Neural progenitor cell (in vitro differentiated cells): ENCODE data around the gene SND1. TPM values are rescaled to one million over a fixed set of nuclear protein-coding genes. Genes with fewer than 3 reads are reported as not detected.
A peak's percentile ranks its signal among the peaks of the same experiment; 100 is the strongest.
"Not testable (repeated sequence)": the region's sequence is repeated elsewhere in the genome, so short reads cannot be mapped to it uniquely, and the experiment has no call there.

Experiments used
- DNase-seq: peaks from one replicate; pipeline ENCODE4 v3.0.0-alpha.2; 2016; ENCODE audit warnings: low spot score
- H2AFZ ChIP-seq: fragments of 200-600 bp; sonication (generic); replicated peaks from 2 replicates; pipeline ENCODE4 v1.6.1; 2016; ENCODE audit warnings: antibody characterized with exemption
- H3F3A ChIP-seq: fragments of 200-600 bp; sonication (generic); 2 replicates; pipeline ENCODE4 v1.6.1; 2016; ENCODE audit warnings: antibody characterized with exemption, low read depth
- H3K27ac ChIP-seq: fragments of 200-600 bp; sonication (generic); 2 replicates; pipeline ENCODE4 v1.5.1; 2016; ENCODE audit warnings: mild to moderate bottlenecking
- H3K27me3 ChIP-seq: fragments of 200-600 bp; sonication (generic); 2 replicates; pipeline ENCODE4 v1.6.1; 2016; ENCODE audit warnings: mild to moderate bottlenecking, moderate library complexity
- H3K36me3 ChIP-seq: fragments of 200-600 bp; sonication (generic); 2 replicates; pipeline ENCODE4 v1.5.1; 2016
- H3K4me1 ChIP-seq: fragments of 200-600 bp; sonication (generic); 2 replicates; pipeline ENCODE4 v1.6.1; 2016; ENCODE audit warnings: mixed run types
- H3K4me2 ChIP-seq: fragments of 200-600 bp; sonication (generic); 2 replicates; pipeline ENCODE4 v1.6.1; 2016
- H3K4me3 ChIP-seq: fragments of 200-600 bp; sonication (generic); 2 replicates; pipeline ENCODE4 v1.5.1; 2016
- H3K79me2 ChIP-seq: fragments of 200-600 bp; sonication (generic); 2 replicates; pipeline ENCODE4 v1.6.1; 2016; ENCODE audit warnings: low read depth
- H3K9ac ChIP-seq: fragments of 200-600 bp; sonication (generic); 2 replicates; pipeline ENCODE4 v1.6.1; 2016
- H3K9me3 ChIP-seq: fragments of 200-600 bp; sonication (generic); 2 replicates; pipeline ENCODE4 v1.5.1; 2016; ENCODE audit warnings: low read depth
- H4K20me1 ChIP-seq: fragments of 200-600 bp; sonication (generic); 2 replicates; pipeline ENCODE4 v1.6.1; 2016; ENCODE audit warnings: low read depth
- H3K27ac Mint-ChIP-seq: 3 replicates; pipeline ENCODE4 v1.8.0; 2021; ENCODE audit warnings: mixed read lengths
- H3K27me3 Mint-ChIP-seq: 2 replicates; pipeline ENCODE4 v1.8.0; 2022; ENCODE audit warnings: low read depth, mild to moderate bottlenecking, inconsistent platforms, moderate library complexity, mixed read lengths; ENCODE audit not compliant: insufficient read depth
- H3K36me3 Mint-ChIP-seq: 3 replicates; pipeline ENCODE4 v1.8.0; 2021; ENCODE audit warnings: mixed read lengths
- H3K4me1 Mint-ChIP-seq: 3 replicates; pipeline ENCODE4 v1.8.0; 2021; ENCODE audit warnings: mixed read lengths
- H3K4me3 Mint-ChIP-seq: 3 replicates; pipeline ENCODE4 v1.8.0; 2021; ENCODE audit warnings: mild to moderate bottlenecking, moderate library complexity, mixed read lengths
- H3K9me3 Mint-ChIP-seq: 3 replicates; pipeline ENCODE4 v1.8.0; 2020; ENCODE audit warnings: mixed read lengths
- EZH2 ChIP-seq: fragments of 200-600 bp; sonication (generic); IDR thresholded peaks from 2 replicates; pipeline ENCODE4 v1.6.1; 2017; ENCODE audit warnings: antibody characterized with exemption, mild to moderate bottlenecking, moderate library complexity
- EZH2phosphoT487 ChIP-seq: fragments of 200-600 bp; sonication (generic); IDR thresholded peaks from 2 replicates; pipeline ENCODE4 v1.6.1; 2017; ENCODE audit warnings: antibody characterized with exemption
- total RNA-seq: library from RNA; depleted of rRNA; stranded (reverse); fragments of >200 nt; gene quantifications from 2 replicates; pipeline ENCODE4 v1.2.3, GENCODE V29; 2015; ENCODE audit warnings: low replicate concordance
- TF ChIP-seq, protein P1 (sequence below): fragments of 200-600 bp; sonication (generic); IDR thresholded peaks from 2 replicates; pipeline ENCODE4 v1.5.1; 2017; ENCODE audit warnings: antibody characterized with exemption, mild to moderate bottlenecking

Gene SND1
- total RNA-seq, 1 donor from 2014 or later, result 154 TPM

DNA sequence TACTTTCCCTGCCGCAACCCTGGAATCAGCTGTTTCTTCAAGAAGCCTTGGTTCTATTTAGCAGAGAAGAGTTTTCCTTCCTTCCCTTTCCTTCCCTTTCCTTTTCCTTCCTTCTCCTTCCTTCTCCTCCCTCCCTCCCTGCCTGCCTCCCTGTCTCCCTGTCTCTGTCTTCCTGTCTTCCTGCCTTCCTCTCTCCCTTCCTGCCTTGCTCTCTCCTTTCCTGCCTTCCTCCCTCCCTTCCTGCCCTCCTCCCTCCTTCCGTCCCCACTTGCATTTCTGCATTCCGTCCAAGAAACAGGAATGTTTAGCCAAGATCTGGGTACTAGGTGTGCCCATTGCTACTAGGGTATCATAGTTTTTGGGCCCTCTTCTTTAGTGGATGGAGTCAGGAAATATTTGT, 21.9 kb downstream of the SND1 start:
- no peaks in the 10 kb centered on the region for H3K9me3 Mint-ChIP-seq
- peaks cover 22% of the 10 kb centered on the region for H3K36me3 Mint-ChIP-seq
- TF ChIP-seq EZH2phosphoT487, result no peak
- TF ChIP-seq, protein P1, sequence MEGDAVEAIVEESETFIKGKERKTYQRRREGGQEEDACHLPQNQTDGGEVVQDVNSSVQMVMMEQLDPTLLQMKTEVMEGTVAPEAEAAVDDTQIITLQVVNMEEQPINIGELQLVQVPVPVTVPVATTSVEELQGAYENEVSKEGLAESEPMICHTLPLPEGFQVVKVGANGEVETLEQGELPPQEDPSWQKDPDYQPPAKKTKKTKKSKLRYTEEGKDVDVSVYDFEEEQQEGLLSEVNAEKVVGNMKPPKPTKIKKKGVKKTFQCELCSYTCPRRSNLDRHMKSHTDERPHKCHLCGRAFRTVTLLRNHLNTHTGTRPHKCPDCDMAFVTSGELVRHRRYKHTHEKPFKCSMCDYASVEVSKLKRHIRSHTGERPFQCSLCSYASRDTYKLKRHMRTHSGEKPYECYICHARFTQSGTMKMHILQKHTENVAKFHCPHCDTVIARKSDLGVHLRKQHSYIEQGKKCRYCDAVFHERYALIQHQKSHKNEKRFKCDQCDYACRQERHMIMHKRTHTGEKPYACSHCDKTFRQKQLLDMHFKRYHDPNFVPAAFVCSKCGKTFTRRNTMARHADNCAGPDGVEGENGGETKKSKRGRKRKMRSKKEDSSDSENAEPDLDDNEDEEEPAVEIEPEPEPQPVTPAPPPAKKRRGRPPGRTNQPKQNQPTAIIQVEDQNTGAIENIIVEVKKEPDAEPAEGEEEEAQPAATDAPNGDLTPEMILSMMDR, result no peak
- no peak for TF ChIP-seq EZH2
- Histone ChIP-seq H3K9ac (no peak overlapping the region), H3F3A (no peaks in the 10 kb centered on the region), H2AFZ (no peak overlapping the region), H3K4me2 (no peak overlapping the region), H4K20me1 (peaks cover 61% of the 10 kb centered on the region), H3K27me3 (no peaks in the 10 kb centered on the region), H3K4me3 (no peak overlapping the region), H3K79me2 (peaks cover 99% of the 10 kb centered on the region), H3K4me1 (peaks cover 19% of the 10 kb centered on the region), H3K9me3 (no peaks in the 10 kb centered on the region), H3K27ac (no peak overlapping the region), H3K36me3 (no peaks in the 10 kb centered on the region)
- H3K27ac Mint-ChIP-seq, result no peak overlapping the region
- DNase-seq, result no peak
- no peak overlapping the region for H3K4me3 Mint-ChIP-seq
- no peaks in the 10 kb centered on the region for H3K27me3 Mint-ChIP-seq
- peaks cover 26% of the 10 kb centered on the region for H3K4me1 Mint-ChIP-seq

GRCh38 chr7:127674361-127674760, 22.4 kb downstream of the SND1 start:
- no peak overlapping the region for H3K27ac ChIP-seq
- no peaks in the 10 kb centered on the region for H3F3A ChIP-seq
- no peaks in the 10 kb centered on the region for H3K9me3 ChIP-seq
- H3K27me3 ChIP-seq, result no peaks in the 10 kb centered on the region
- Mint-ChIP-seq H3K4me3 (no peak overlapping the region), H3K27ac (no peak overlapping the region), H3K36me3 (peaks cover 22% of the 10 kb centered on the region), H3K9me3 (no peaks in the 10 kb centered on the region), H3K4me1 (peaks cover 29% of the 10 kb centered on the region), H3K27me3 (no peaks in the 10 kb centered on the region)
- DNase-seq, result no peak
- peaks cover 56% of the 10 kb centered on the region for H4K20me1 ChIP-seq
- TF ChIP-seq, protein P1, result no peak
- TF ChIP-seq EZH2phosphoT487 (no peak), EZH2 (no peak)
- no peaks in the 10 kb centered on the region for H3K36me3 ChIP-seq
- no peak overlapping the region for H3K9ac ChIP-seq
- H3K4me3 ChIP-seq, result no peak overlapping the region
- no peak overlapping the region for H3K4me2 ChIP-seq
- no peak overlapping the region for H2AFZ ChIP-seq
- peaks cover 99% of the 10 kb centered on the region for H3K79me2 ChIP-seq
- H3K4me1 ChIP-seq, result peaks cover 19% of the 10 kb centered on the region

GRCh38 chr7:127674923-127675322, 22.9 kb downstream of the SND1 start:
- H3K79me2 ChIP-seq, result peaks cover 99% of the 10 kb centered on the region
- H3K4me3 Mint-ChIP-seq, H3K9me3 Mint-ChIP-seq, H2AFZ ChIP-seq, H3F3A ChIP-seq, H3K9me3 ChIP-seq, H3K4me2 ChIP-seq, H3K27me3 ChIP-seq, H3K27ac Mint-ChIP-seq, DNase-seq, H3K9ac ChIP-seq, H3K36me3 ChIP-seq, H3K4me3 ChIP-seq, H3K27ac ChIP-seq, H3K27me3 Mint-ChIP-seq: not testable (repeated sequence)
- Mint-ChIP-seq H3K4me1 (peaks cover 29% of the 10 kb centered on the region), H3K36me3 (peaks cover 21% of the 10 kb centered on the region)
- H4K20me1 ChIP-seq, result peaks cover 52% of the 10 kb centered on the region
- H3K4me1 ChIP-seq, result peaks cover 19% of the 10 kb centered on the region

- DNase-seq, result no peak
- TF ChIP-seq EZH2phosphoT487 (no peak), EZH2 (no peak)
- TF ChIP-seq, protein P1, result no peak
- H3K4me2 ChIP-seq, result no peak overlapping the region
- peak overlapping the region; percentile 5 for H3K27ac Mint-ChIP-seq
- H3K4me1 Mint-ChIP-seq, result peaks cover 29% of the 10 kb centered on the region
- peaks cover 2% of the 10 kb centered on the region for H3K27me3 Mint-ChIP-seq
- H3K79me2 ChIP-seq, result peaks cover 97% of the 10 kb centered on the region
- no peaks in the 10 kb centered on the region for H3K27me3 ChIP-seq
- no peaks in the 10 kb centered on the region for H3K9me3 ChIP-seq
- peaks cover 19% of the 10 kb centered on the region for H3K4me1 ChIP-seq
- H4K20me1 ChIP-seq, result peaks cover 48% of the 10 kb centered on the region
- no peak overlapping the region for H3K4me3 ChIP-seq
- H3F3A ChIP-seq, result no peaks in the 10 kb centered on the region
- H2AFZ ChIP-seq, result no peak overlapping the region
- H3K9me3 Mint-ChIP-seq, result peaks cover 7% of the 10 kb centered on the region
- H3K36me3 Mint-ChIP-seq, result peaks cover 24% of the 10 kb centered on the region
- H3K27ac ChIP-seq, result no peak overlapping the region
- no peak overlapping the region for H3K9ac ChIP-seq
- no peak overlapping the region for H3K4me3 Mint-ChIP-seq
- H3K36me3 ChIP-seq, result no peaks in the 10 kb centered on the region
Measured at GRCh38 chr7:127675721-127676120, 23.7 kb downstream of the SND1 start.
